Right lobe of liver (tissue), 6 donors: ENCODE data around the gene PUM2. TPM values are rescaled to one million over a fixed set of nuclear protein-coding genes. Genes with fewer than 3 reads are reported as not detected.

ENCODE experiments used
- ATAC-seq, 4 donors: fragments of 200-7000 bp; cut with Tn5 transposase; one replicate each; pipeline ENCODE4 v1.9.1; 2020; ENCODE audit warnings: mild to moderate bottlenecking in 4 of 4, moderate library complexity in 4 of 4
- DNase-seq, 3 donors: peaks; one replicate each; pipeline ENCODE4 v3.0.0-alpha.2; 2020
- H3K27ac ChIP-seq, 3 donors: fragments of 200-600 bp; one replicate each; pipeline ENCODE4 v1.8.0; 2022
- H3K27me3 ChIP-seq, 2 donors: fragments of 200-600 bp; one replicate each; pipeline ENCODE4 v1.8.0; 2022
- H3K36me3 ChIP-seq, 4 donors: fragments of 200-600 bp; sonication (generic) in 1 of 4; one replicate each; pipeline versions ENCODE4 v1.5.1 to v1.8.0; 2017 to 2022; ENCODE audit warnings: control low read depth in 1 of 4
- H3K4me1 ChIP-seq, 4 donors: fragments of 200-600 bp; sonication (generic) in 1 of 4; one replicate each; pipeline versions ENCODE4 v1.5.1 to v1.8.0; 2017 to 2022; ENCODE audit warnings: control low read depth in 1 of 4
- H3K4me3 ChIP-seq, 3 donors: fragments of 200-600 bp; one replicate each; pipeline ENCODE4 v1.8.0; 2022
- H3K9me3 ChIP-seq, 4 donors: fragments of 200-600 bp; sonication (generic) in 1 of 4; one replicate each; pipeline versions ENCODE4 v1.5.1 to v1.8.0; 2017 to 2022; ENCODE audit warnings: control low read depth in 1 of 4
- POLR2A ChIP-seq: fragments of 450-650 bp; IDR thresholded peaks from one replicate; pipeline ENCODE4 v1.6.1; 2017; ENCODE audit warnings: antibody characterized with exemption, mild to moderate bottlenecking
- WGBS: methylation state at CpG from one replicate; pipeline ENCODE4 v1.1.6; 2018; ENCODE audit warnings: low coverage, low lambda C conversion rate; ENCODE audit not compliant: insufficient coverage; ENCODE audit errors: missing lambda C conversion rate; 5-methylcytosine and 5-hydroxymethylcytosine counted together
- intact Hi-C, 2 donors: fragments of 100-400 bp; cut with DNase I; formaldehyde crosslinking; loops; one replicate each; pipeline versions ENCODE4 v1.11.2 to v1.14.1; 2022
- total RNA-seq, 6 experiments: library from RNA; depleted of rRNA in 2 of 6; stranded (reverse); fragments of >200 nt in 2 of 6; fragmentation: NEBNext Ultra II Directional in 3 of 6; extraction: Animal tissue kit (Norgen Biotek cat#: 25700) in 3 of 6; gene quantifications; one replicate each; pipeline versions ENCODE4 v1.1.0 to v1.2.4, GENCODE V29; 2016 to 2023
- TF ChIP-seq, protein P1 (sequence below), 4 donors: fragments of 200-600 bp in 3 of 4; fragments of 450-650 bp in 1 of 4; IDR thresholded peaks; one replicate each; pipeline versions ENCODE4 v1.5.1 to v1.8.0; 2016 to 2022; ENCODE audit warnings: antibody characterized with exemption in 4 of 4, mild to moderate bottlenecking in 2 of 4
- donor health status: DM: no; HTN: yes; CAD: no.
- donor health status: DM: no; HTN: no; CAD: no.
- donor health status: DM: no; HTN: no; CAD: no.
- donor health status: DM: no; HTN: yes; CAD: no.
- donor health status: DM: no; HTN: yes; CAD: no.

Gene PUM2
- total RNA-seq, 6 experiments from 2014 or later, result 31.3 to 62.2 (median 51.5) TPM

DNA sequence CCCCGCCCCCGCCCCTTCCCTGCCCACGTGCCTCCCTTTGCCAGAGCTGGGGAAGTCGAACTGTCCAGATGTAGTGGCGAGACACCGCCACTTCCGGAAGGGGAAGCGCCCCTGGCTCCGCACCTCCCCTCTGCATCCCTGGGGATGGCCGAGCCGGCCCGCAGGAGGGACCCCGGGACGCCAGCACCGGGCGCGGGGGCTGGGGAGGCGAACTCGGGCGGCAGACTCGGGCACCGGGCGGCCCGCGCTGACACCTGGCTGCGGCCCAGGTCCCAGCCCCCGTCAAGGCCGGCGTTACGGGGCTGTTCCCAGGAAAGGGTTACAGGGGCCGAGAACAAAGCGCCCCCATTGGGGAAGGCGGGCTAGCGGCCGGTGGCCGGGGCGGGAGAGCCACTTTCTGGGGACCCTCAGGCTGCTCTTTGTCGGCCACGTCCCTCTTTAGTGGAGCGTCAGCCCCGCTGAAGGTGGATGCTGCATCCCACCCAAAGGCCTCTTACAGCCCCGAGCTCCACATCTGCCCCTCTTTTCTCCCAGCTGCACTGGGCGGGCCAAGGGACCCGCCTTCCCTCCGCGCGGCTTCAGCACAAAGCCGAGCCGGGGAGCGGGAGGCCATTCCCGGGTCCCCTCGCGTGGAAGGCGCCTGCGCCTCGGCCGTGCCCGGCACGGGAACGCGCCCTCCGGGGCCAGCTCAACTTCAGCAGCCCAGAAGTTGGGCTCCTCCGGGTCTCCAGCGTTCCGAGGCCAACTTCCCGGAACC is 127.1 kb downstream of the PUM2 start:
- Histone ChIP-seq H3K27me3 (no peaks in the 10 kb centered on the region), H3K9me3 (no peaks in the 10 kb centered on the region), H3K27ac (peak overlapping the region; percentile 90 to 99 (median 92)), H3K36me3 (peaks cover 0 to 4% (median 0%) of the 10 kb centered on the region in 4 donors), H3K4me3 (peak overlapping the region; percentile 85 to 93 (median 85)), H3K4me1 (peaks cover 0 to 51% (median 23%) of the 10 kb centered on the region in 4 donors)
- intact Hi-C loops, result loop anchor here in 1 of 2 donors (10.0 kb wide), 1 partner anchor 109 kb away; no protein-coding TSS in a partner anchor
- WGBS, result 0% methylated on average over 1 of the region's 66 CpGs
- DNase-seq (peak in 2 of 3 donors; percentile 66 to 80), ATAC-seq (peak; percentile 10 to 29 (median 22))
- peak; percentile 73 for TF ChIP-seq POLR2A
- TF ChIP-seq, protein P1, sequence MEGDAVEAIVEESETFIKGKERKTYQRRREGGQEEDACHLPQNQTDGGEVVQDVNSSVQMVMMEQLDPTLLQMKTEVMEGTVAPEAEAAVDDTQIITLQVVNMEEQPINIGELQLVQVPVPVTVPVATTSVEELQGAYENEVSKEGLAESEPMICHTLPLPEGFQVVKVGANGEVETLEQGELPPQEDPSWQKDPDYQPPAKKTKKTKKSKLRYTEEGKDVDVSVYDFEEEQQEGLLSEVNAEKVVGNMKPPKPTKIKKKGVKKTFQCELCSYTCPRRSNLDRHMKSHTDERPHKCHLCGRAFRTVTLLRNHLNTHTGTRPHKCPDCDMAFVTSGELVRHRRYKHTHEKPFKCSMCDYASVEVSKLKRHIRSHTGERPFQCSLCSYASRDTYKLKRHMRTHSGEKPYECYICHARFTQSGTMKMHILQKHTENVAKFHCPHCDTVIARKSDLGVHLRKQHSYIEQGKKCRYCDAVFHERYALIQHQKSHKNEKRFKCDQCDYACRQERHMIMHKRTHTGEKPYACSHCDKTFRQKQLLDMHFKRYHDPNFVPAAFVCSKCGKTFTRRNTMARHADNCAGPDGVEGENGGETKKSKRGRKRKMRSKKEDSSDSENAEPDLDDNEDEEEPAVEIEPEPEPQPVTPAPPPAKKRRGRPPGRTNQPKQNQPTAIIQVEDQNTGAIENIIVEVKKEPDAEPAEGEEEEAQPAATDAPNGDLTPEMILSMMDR (IDR thresholded peaks at IDR 0.05), result peak in 1 of 4 donors; percentile 6

DNA sequence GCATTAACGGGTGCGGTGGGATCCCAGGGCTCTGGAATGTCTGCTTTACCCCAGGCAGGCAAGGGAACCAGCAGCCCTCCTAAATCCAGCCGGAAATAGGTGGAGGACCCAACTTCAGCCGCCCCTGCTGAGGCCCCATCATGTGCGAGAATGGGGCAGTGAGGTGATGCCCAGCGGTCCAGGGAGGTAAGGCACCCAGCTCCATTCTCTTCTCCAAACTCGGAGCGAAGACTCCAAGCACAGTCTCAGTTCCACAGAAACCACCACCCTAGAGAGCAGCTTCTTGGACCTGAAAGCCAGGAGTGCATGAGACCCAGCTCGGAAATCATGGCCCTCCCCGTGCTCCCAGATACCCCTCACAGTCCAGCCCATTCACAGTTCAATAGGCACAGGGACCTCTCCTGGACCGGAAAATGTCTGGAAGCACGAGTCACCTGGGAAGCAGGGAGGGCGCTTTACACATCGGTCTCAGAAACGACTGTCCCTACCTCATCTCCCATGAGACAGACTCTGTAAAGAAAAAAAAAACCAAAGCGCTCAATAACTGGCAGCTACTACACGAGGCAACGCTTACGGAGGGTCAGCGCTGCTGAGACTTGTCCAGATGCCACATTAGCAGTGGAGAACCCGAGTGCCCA is 127.8 kb downstream of the PUM2 start:
- Histone ChIP-seq H3K36me3 (peaks cover 0 to 4% (median 0%) of the 10 kb centered on the region in 4 donors), H3K27ac (peak overlapping the region; percentile 90 to 99 (median 92)), H3K4me1 (peaks cover 0 to 56% (median 25%) of the 10 kb centered on the region in 4 donors), H3K4me3 (peak overlapping the region; percentile 85 to 93 (median 85)), H3K9me3 (no peaks in the 10 kb centered on the region), H3K27me3 (no peaks in the 10 kb centered on the region)
- ATAC-seq, result peak in 2 of 4 donors; percentile 0
- TF ChIP-seq, protein P1 (IDR thresholded peaks at IDR 0.05), result no peak
- TF ChIP-seq POLR2A, result no peak
- WGBS, result 27% methylated on average over 9 of the region's 21 CpGs
- DNase-seq, result no peak
- intact Hi-C loops, result loop anchor here in 1 of 2 donors (10.0 kb wide), 1 partner anchor 108 kb away; no protein-coding TSS in a partner anchor

DNA sequence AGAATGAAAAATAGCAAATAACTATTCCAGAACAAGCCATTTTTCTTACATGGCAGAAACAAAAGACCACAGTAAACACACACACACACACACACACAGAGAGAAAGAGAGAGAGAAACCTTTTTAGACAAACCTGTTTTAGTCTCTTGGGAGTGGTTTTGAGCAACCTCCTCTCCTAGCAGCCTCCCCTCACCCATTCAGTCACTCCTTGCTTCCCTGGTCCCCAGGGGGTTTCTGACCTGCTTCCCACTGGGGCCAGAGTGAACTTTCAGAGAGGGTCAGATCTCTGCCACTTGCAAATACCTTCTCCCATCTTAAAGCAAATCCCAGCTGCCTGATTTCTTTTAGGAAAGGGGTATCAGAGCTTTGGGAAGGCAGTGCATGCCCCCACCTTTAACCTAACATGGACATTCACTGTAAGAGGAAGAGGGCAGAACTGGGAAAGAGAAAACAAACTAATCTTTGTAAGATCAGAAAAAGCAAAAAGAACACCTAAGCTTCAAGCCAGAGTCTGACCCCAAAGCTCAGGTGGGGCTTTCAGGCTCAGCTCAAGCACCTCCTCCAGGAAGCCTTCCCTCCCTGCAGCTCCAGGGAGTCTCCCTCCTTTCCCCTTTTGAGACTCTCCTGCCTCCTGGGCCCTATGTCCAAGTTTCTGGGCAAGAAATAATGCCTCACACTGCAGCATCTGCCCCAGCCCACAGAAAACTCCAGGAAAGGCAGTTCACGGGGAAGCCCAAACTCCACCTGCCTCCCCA is 128.5 kb downstream of the PUM2 start:
- ATAC-seq (no peak), DNase-seq (no peak)
- 60% methylated on average over 1 of the region's 1 CpG for WGBS
- TF ChIP-seq, protein P1 (IDR thresholded peaks at IDR 0.05), result no peak
- TF ChIP-seq POLR2A, result no peak
- intact Hi-C loops, result loop anchor here in 1 of 2 donors (10.0 kb wide), 1 partner anchor 107 kb away; no protein-coding TSS in a partner anchor
- H3K27ac ChIP-seq, result peak overlapping the region; percentile 90 to 99 (median 92)
- H3K27me3 ChIP-seq, result no peaks in the 10 kb centered on the region
- H3K36me3 ChIP-seq, result peaks cover 0 to 4% (median 0%) of the 10 kb centered on the region in 4 donors
- peaks cover 0 to 63% (median 28%) of the 10 kb centered on the region in 4 donors for H3K4me1 ChIP-seq
- H3K9me3 ChIP-seq, result no peaks in the 10 kb centered on the region
- H3K4me3 ChIP-seq, result peak overlapping the region; percentile 85 to 93 (median 85)

DNA sequence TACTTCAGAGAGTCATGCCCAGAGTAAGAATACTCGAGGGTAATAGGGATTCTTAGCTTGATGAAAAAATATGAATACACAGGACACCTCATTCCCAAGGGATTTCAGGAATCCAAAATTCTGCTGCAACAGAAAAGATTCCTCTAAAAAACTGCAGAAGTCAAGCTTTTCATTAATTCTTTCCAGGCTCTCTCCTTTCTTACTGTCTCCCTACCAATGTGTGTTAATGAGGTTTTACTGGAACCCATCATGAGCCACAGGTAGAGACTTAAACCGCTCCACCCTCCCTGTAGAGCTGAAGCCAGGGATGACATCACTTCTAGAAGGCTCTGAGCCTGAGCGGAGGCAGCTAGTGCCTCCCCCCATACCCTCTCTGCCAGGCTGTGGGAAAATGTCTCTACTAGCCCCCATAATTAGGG is 129.1 kb downstream of the PUM2 start:
- Histone ChIP-seq H3K4me1 (peaks cover 0 to 69% (median 29%) of the 10 kb centered on the region in 4 donors), H3K27me3 (no peaks in the 10 kb centered on the region), H3K4me3 (peak overlapping the region in 2 of 3 donors; percentile 85 to 93), H3K9me3 (no peaks in the 10 kb centered on the region), H3K27ac (peak overlapping the region; percentile 90 to 99 (median 92)), H3K36me3 (peaks cover 0 to 4% (median 0%) of the 10 kb centered on the region in 4 donors)
- peak; percentile 17 for TF ChIP-seq POLR2A
- TF ChIP-seq, protein P1 (IDR thresholded peaks at IDR 0.05), result no peak
- ATAC-seq (peak in 2 of 4 donors; percentile 9 to 39), DNase-seq (peak in 1 of 3 donors; percentile 32)
- 31% methylated on average over 3 of the region's 3 CpGs for WGBS
- intact Hi-C loops, result loop anchor here in 1 of 2 donors (10.0 kb wide), 1 partner anchor 107 kb away; no protein-coding TSS in a partner anchor
